Esophagus (tissue), 2 donors: ENCODE data around the gene CYB5RL. TPM values are rescaled to one million over a fixed set of nuclear protein-coding genes. Genes with fewer than 3 reads are reported as not detected.
"Not testable (repeated sequence)": the region's sequence is repeated elsewhere in the genome, so short reads cannot be mapped to it uniquely, and the experiment has no call there.

ENCODE experiments used
- H3K27ac ChIP-seq, 2 donors: one replicate each; pipeline ENCODE4 v1.5.1; 2013; ENCODE audit warnings: low read depth in 2 of 2, mild to moderate bottlenecking in 2 of 2, inconsistent platforms in 1 of 2, low read length in 1 of 2, moderate library complexity in 1 of 2
- H3K27me3 ChIP-seq, 2 donors: one replicate each; pipeline ENCODE4 v1.6.1; 2013; ENCODE audit warnings: low read length in 2 of 2, control low read depth in 1 of 2, mild to moderate bottlenecking in 1 of 2; ENCODE audit not compliant: insufficient read depth in 2 of 2, control insufficient read depth in 1 of 2
- H3K36me3 ChIP-seq, 2 donors: one replicate each; pipeline ENCODE4 v1.6.1; 2013; ENCODE audit warnings: low read length in 1 of 2; ENCODE audit not compliant: control insufficient read depth in 2 of 2, insufficient read depth in 2 of 2
- H3K4me1 ChIP-seq, 2 donors: one replicate each; pipeline ENCODE4 v1.6.1; 2013; ENCODE audit warnings: low read length in 1 of 2; ENCODE audit not compliant: control insufficient read depth in 2 of 2, insufficient read depth in 2 of 2
- H3K4me3 ChIP-seq, 2 donors: one replicate each; pipeline ENCODE4 v1.5.1; 2013; ENCODE audit warnings: low read length in 2 of 2, mild to moderate bottlenecking in 2 of 2, low read depth in 1 of 2, moderate library complexity in 1 of 2
- H3K9me3 ChIP-seq, 2 donors: one replicate each; pipeline ENCODE4 v1.6.1; 2013; ENCODE audit warnings: mild to moderate bottlenecking in 2 of 2, low read depth in 1 of 2, low read length in 1 of 2, moderate library complexity in 1 of 2; ENCODE audit not compliant: control insufficient read depth in 2 of 2, insufficient read depth in 1 of 2
- WGBS, 2 donors: extraction: QIAGEN DNeasy Blood & Tissue Kit; methylation state at CpG; one replicate each; pipeline ENCODE4 v1.1.7; 2013; 5-methylcytosine and 5-hydroxymethylcytosine counted together
- polyA plus RNA-seq, 2 donors: library from polyadenylated mRNA; stranded (reverse); fragments of 200-250 nt; gene quantifications; one replicate each; pipeline ENCODE4 v1.2.3, GENCODE V29; 2013
- donor health status: healthy with polysubstance abuse.
- donor health status: Bipolar disorder and iron deficiency.

Gene CYB5RL
- polyA plus RNA-seq, 2 donors, result 1.7 to 1.8 TPM

DNA sequence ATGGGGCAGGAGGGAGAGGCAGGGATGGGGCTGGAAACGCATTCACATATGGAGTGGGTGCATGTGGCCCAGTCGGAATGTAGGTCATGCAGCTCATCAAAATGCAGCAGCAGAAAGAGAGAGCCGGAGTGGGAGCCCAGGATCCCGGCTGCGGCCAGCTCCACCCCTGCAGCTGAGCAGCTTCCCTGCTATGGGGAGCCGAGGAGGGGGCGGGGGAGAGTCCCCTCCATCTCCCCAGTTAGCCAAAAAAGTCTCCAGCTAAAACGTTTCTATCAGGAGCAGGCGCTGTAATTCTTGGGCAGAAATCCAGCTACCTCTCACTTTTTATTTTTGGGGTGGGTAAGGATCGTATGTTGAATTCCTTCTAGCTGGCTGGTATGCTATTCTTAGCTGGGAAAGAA, 39.8 kb upstream of the CYB5RL start:
- Histone ChIP-seq H3K27ac (no peak overlapping the region), H3K27me3 (no peaks in the 10 kb centered on the region), H3K9me3 (no peaks in the 10 kb centered on the region), H3K36me3 (peaks cover 8 to 46% of the 10 kb centered on the region in 2 donors), H3K4me1 (no peaks in the 10 kb centered on the region), H3K4me3 (no peak overlapping the region)
- WGBS, 2 donors, result 80 to 82% methylated on average over 10 of the region's 10 CpGs

GRCh38 chr1:54239035-54239383, 39.2 kb upstream of the CYB5RL start:
- H3K36me3 ChIP-seq, result peaks cover 8 to 42% of the 10 kb centered on the region in 2 donors
- no peaks in the 10 kb centered on the region for H3K4me1 ChIP-seq
- no peaks in the 10 kb centered on the region for H3K27me3 ChIP-seq
- H3K27ac ChIP-seq, result no peak overlapping the region
- no peak overlapping the region for H3K4me3 ChIP-seq
- 69 to 73% methylated on average over 5 of the region's 5 CpGs for WGBS, 2 donors
- no peaks in the 10 kb centered on the region for H3K9me3 ChIP-seq

- no peaks in the 10 kb centered on the region for H3K4me1 ChIP-seq
- H3K9me3 ChIP-seq, result no peaks in the 10 kb centered on the region
- no peaks in the 10 kb centered on the region for H3K27me3 ChIP-seq
- WGBS, 2 donors, result 81 to 84% methylated on average over 12 of the region's 12 CpGs
- peaks cover 8 to 40% of the 10 kb centered on the region in 2 donors for H3K36me3 ChIP-seq
- no peak overlapping the region for H3K4me3 ChIP-seq
- H3K27ac ChIP-seq, result no peak overlapping the region
Observed at GRCh38 chr1:54238353-54239034, 38.7 kb upstream of the CYB5RL start.

DNA sequence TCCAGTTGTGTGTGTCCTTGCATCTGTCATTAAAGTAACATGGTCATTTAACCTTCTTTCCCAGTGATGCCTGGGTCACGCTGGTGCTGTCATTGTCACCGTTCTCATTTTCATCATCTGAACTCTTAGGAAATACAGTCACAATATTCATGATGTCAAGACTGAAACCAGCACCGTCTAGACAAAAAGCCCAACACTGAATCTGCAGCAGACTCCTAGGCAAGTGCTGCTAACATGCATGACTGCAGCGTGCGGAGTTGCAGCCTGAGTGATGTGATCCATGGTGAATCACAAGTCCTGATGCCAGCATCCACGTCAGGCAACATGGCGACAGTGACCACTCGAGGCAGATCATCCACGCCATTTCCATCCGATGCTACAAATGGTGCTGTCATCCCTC, 37.8 kb upstream of the CYB5RL start:
- no peaks in the 10 kb centered on the region for H3K4me1 ChIP-seq
- 92 to 93% methylated on average over 10 of the region's 10 CpGs for WGBS, 2 donors
- no peaks in the 10 kb centered on the region for H3K9me3 ChIP-seq
- H3K4me3 ChIP-seq, result no peak overlapping the region
- H3K27me3 ChIP-seq, result no peaks in the 10 kb centered on the region
- H3K36me3 ChIP-seq, result peaks cover 8 to 33% of the 10 kb centered on the region in 2 donors
- H3K27ac ChIP-seq, result no peak overlapping the region

- H3K27me3 ChIP-seq, result no peaks in the 10 kb centered on the region
- peaks cover 6 to 24% of the 10 kb centered on the region in 2 donors for H3K36me3 ChIP-seq
- no peak overlapping the region for H3K4me3 ChIP-seq
- no peaks in the 10 kb centered on the region for H3K9me3 ChIP-seq
- H3K4me1 ChIP-seq, result peaks cover 0 to 3% of the 10 kb centered on the region in 2 donors
- H3K27ac ChIP-seq, result no peak overlapping the region
- WGBS, 2 donors, result 84 to 86% methylated on average over 2 of the region's 2 CpGs
Observed at GRCh38 chr1:54234284-54234683, 34.5 kb upstream of the CYB5RL start.

- 96% methylated on average over 17 to 33 of the region's 33 CpGs for WGBS, 2 donors
- H3K27ac ChIP-seq, H3K27me3 ChIP-seq, H3K9me3 ChIP-seq, H3K4me3 ChIP-seq, H3K4me1 ChIP-seq: not testable (repeated sequence)
- peaks cover 6 to 21% of the 10 kb centered on the region in 2 donors for H3K36me3 ChIP-seq
Observed at GRCh38 chr1:54233196-54233595, 33.4 kb upstream of the CYB5RL start.

- no peaks in the 10 kb centered on the region for H3K27me3 ChIP-seq
- H3K9me3 ChIP-seq, result no peaks in the 10 kb centered on the region
- H3K27ac ChIP-seq, result no peak overlapping the region
- peaks cover 0 to 12% of the 10 kb centered on the region in 2 donors for H3K36me3 ChIP-seq
- H3K4me3 ChIP-seq, result no peak overlapping the region
- 68 to 74% methylated on average over 15 of the region's 15 CpGs for WGBS, 2 donors
- peaks cover 0 to 6% of the 10 kb centered on the region in 2 donors for H3K4me1 ChIP-seq
Observed at GRCh38 chr1:54230507-54231339, 30.9 kb upstream of the CYB5RL start.

DNA sequence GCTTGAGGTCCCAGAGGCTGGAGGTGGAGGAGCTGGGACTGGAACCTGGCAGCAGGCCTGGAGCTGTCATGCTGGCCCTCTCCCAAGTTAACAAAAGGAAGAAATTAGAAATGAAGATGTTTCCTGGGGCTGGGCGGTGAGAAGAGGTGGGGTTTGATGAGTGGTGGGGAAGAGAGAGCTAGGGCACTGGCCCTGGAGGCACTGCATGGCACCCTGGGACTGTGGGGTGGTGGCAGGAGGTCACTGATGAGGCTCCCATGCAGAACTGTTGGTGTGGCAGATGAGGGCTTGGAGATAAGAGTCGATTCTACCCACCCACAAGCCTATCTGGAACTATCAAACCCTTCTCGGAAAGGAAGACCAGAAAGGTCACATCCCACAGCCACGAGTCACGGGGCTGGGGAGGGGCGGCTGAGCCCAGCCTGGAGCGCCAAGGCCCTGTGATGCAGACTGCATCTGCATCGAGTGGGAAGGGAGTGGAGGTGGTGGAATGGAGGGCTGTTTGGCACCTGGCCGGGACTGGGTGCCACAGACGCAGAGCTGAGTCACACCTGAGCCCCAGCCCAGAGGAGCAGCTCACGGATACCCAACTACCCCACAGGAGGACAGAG, 29.6 kb upstream of the CYB5RL start:
- Histone ChIP-seq H3K36me3 (peaks cover 0 to 14% of the 10 kb centered on the region in 2 donors), H3K27me3 (no peaks in the 10 kb centered on the region), H3K4me1 (peaks cover 0 to 6% of the 10 kb centered on the region in 2 donors), H3K9me3 (no peaks in the 10 kb centered on the region), H3K4me3 (no peak overlapping the region), H3K27ac (no peak overlapping the region)
- WGBS, 2 donors, result 42 to 54% methylated on average over 11 of the region's 11 CpGs

DNA sequence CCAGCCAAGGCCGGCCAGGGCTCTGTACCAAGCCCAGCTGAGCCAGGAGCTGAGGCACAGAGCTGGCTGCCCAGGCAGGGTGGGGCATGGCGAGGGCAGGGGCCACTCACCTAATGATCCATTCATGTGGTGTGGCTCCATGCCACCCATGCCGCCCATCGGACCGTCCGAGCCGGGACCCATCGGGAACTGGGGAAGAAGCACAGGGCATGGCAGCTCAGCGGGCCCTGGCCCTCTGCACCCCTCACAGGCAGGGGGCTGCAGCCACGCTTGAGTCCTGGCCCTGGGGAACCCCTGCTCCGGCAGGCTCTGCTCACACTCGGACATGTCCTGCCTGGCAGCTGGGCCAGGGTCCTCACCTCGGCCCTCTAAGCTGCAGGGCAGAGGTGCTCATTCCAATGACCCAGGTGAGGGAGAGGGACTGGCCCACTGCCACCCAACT, 28.8 kb upstream of the CYB5RL start:
- 92 to 95% methylated on average over 13 of the region's 13 CpGs for WGBS, 2 donors
- H3K36me3 ChIP-seq, result peaks cover 0 to 14% of the 10 kb centered on the region in 2 donors

More for the DNA sequence above, 28.8 kb upstream of the CYB5RL start:
- Histone ChIP-seq H3K4me1 (peaks cover 0 to 6% of the 10 kb centered on the region in 2 donors), H3K4me3 (no peak overlapping the region), H3K27ac (no peak overlapping the region), H3K9me3 (no peaks in the 10 kb centered on the region), H3K27me3 (no peaks in the 10 kb centered on the region)
